Spinal cord (tissue), 10 donors: ENCODE measurements around the gene WIPF3. TPM values are rescaled to one million over a fixed set of nuclear protein-coding genes. Genes with fewer than 3 reads are reported as not detected.
A peak's percentile ranks its signal among the peaks of the same experiment; 100 is the strongest.

ENCODE experiments used
- DNase-seq, 6 donors: peaks; one replicate each; pipeline versions ENCODE4 v3.0.0 to v3.0.0-alpha.2; 2013 to 2015; ENCODE audit warnings: low spot score in 6 of 6, low read depth in 4 of 6
- H3K27ac ChIP-seq: one replicate; pipeline ENCODE4 v1.5.1; 2013; ENCODE audit warnings: low read depth, low read length, control low read depth
- H3K27me3 ChIP-seq: one replicate; pipeline ENCODE4 v1.6.1; 2013; ENCODE audit warnings: low read length; ENCODE audit not compliant: control insufficient read depth, insufficient read depth
- H3K36me3 ChIP-seq: one replicate; pipeline ENCODE4 v1.6.1; 2013; ENCODE audit warnings: low read length; ENCODE audit not compliant: control insufficient read depth, insufficient read depth
- H3K4me1 ChIP-seq: one replicate; pipeline ENCODE4 v1.6.1; 2013; ENCODE audit warnings: low read length; ENCODE audit not compliant: control insufficient read depth, insufficient read depth
- H3K4me3 ChIP-seq: one replicate; pipeline ENCODE4 v1.5.1; 2013; ENCODE audit warnings: low read depth, low read length, control low read depth
- H3K9me3 ChIP-seq: one replicate; pipeline ENCODE4 v1.6.1; 2013; ENCODE audit warnings: low read length; ENCODE audit not compliant: control insufficient read depth, insufficient read depth
- WGBS: methylation state at CpG from one replicate; pipeline ENCODE4 v1.1.5; 2013; ENCODE audit warnings: missing lambda C conversion rate; ENCODE audit not compliant: insufficient coverage; 5-methylcytosine and 5-hydroxymethylcytosine counted together
- polyA plus RNA-seq, 2 donors: library from polyadenylated mRNA; unstranded; fragments of 120-200 nt; gene quantifications; one replicate each; pipeline ENCODE4 v1.2.1, GENCODE V29; 2013; ENCODE audit not compliant: insufficient read length in 2 of 2
- total RNA-seq, 2 donors: library from RNA; depleted of rRNA in 1 of 2; stranded (reverse); fragments of 120-200 nt in 1 of 2; fragments of >200 nt in 1 of 2; gene quantifications; one replicate each; pipeline versions ENCODE4 v1.2.3 to v1.2.4, GENCODE V29; 2013 to 2014
- donor health status: healthy.

WIPF3 gene
- total and polyA plus RNA-seq, 4 donors, result 4.5 to 17.8 (median 11.1) TPM

DNA sequence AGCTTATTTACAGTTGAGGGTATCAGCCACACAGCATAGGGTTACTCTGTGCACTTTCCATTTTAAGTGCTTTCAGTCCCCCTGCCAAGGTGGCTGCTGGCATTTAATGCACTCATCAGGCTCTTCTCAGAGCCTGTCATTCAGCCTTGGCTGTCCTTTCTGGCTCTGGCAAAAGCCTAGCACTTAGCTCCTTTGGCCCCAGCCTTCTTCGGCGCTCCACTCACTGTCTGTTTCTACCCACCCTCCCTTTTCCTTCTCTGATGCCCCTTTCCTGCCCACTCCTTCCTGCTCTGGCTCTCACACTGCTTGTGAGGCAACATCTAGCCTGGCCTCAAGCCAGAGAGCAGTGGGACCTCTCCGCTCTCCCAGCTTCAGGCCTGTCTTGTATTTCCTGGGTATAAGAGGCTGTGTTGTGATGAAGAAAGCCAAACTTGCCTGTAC is 60.2 kb downstream of the WIPF3 start:
- Histone ChIP-seq H3K4me1 (peaks cover 15% of the 10 kb centered on the region), H3K27ac (peak overlapping the region; percentile 49), H3K36me3 (no peaks in the 10 kb centered on the region), H3K4me3 (no peak overlapping the region), H3K9me3 (no peaks in the 10 kb centered on the region), H3K27me3 (no peaks in the 10 kb centered on the region)
- DNase-seq, result peak in 4 of 6 donors; percentile 40 to 86 (median 62)
- 42% methylated on average over 2 of the region's 3 CpGs for WGBS

DNA sequence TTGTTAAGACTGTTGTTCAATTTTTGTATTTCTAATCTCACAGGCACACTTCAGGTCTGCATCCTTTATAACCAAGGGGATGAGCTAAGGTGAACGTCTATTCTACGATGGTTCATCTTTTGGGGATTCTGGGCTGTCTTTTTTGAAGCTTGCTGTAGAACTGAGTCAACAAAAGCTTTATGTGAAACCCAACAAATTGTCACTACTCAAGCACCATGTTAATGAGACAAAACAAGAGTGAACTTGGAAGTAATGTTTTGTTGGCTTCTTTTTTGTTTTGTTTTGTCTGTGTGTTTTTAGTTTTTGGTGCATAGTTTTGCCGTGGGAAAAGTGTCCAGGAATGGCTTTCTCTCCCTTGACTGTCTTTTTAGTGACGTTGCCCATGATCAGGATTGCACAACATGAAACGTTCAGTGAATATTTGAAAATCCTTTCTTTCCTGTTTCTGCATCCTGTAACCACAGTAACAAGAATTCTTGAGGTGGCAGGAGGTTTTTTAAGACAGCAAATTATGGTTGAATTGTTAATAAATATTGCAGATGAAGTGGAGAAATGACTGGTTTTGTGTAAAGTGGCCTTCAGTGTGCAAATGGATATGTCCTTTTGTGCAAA is 65.6 kb downstream of the WIPF3 start:
- no peak for DNase-seq
- H3K36me3 ChIP-seq, result peaks cover 3% of the 10 kb centered on the region
- no peaks in the 10 kb centered on the region for H3K9me3 ChIP-seq
- H3K27me3 ChIP-seq, result no peaks in the 10 kb centered on the region
- no CpG with 5 or more reads among the region's 5 CpGs for WGBS
- no peak overlapping the region for H3K4me3 ChIP-seq
- H3K27ac ChIP-seq, result no peak overlapping the region
- no peaks in the 10 kb centered on the region for H3K4me1 ChIP-seq

DNA sequence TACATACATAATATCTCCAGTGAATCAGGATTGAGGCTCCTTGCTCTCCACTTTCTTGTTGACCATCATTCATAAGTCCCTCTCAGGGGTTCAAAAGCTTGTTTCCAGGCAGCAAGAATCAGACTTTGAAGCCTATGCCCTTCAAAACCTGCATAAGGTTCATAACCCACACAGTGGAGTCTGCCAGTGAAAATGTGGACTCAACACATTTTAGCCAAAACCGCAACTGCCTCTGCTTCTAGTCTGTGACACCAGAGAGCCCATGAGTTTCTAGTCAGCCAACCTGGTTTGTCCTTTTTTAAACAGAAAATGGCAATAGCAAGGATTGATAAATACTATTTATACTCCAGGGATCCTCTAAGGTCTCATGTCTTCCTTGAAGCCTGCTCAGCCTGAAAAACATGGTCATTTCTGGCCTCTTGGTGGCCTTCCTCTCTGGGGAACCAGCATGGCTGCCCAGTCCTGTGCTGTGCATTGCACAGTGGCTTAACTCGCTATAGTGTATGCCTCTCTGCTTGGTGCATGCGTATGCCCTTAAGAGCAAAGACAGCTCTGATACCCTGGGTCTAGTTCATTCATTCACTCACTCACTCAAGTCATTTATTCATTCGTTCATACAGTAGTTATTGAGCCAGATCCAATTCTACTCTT is 67.5 kb downstream of the WIPF3 start:
- 100% methylated on average over 3 of the region's 4 CpGs for WGBS
- Histone ChIP-seq H3K27ac (no peak overlapping the region), H3K27me3 (no peaks in the 10 kb centered on the region), H3K4me1 (no peaks in the 10 kb centered on the region), H3K9me3 (no peaks in the 10 kb centered on the region), H3K4me3 (no peak overlapping the region), H3K36me3 (peaks cover 3% of the 10 kb centered on the region)
- no peak for DNase-seq

DNA sequence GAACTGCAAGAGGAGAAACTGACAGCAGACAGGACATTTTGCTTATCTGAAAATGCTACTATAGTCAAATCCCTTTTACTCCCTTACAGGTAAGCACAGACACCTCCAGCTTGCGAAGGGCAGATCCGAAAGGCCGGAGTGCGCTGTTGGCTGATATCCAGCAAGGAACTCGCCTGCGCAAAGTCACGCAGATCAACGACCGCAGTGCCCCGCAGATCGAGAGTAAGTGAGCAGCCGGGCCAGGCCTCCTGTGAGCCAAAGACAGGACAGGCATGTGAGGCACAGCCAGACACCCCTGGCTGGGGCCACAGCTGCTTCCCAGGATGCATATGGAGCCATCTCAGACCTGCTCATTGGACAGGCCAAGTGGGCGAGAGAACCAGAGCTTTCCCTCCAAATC is 69.4 kb downstream of the WIPF3 start:
- WGBS, result 94% methylated on average over 13 of the region's 13 CpGs
- no peaks in the 10 kb centered on the region for H3K4me1 ChIP-seq
- no peaks in the 10 kb centered on the region for H3K27me3 ChIP-seq
- peaks cover 3% of the 10 kb centered on the region for H3K36me3 ChIP-seq
- no peak for DNase-seq
- H3K4me3 ChIP-seq, result no peak overlapping the region
- no peak overlapping the region for H3K27ac ChIP-seq
- no peaks in the 10 kb centered on the region for H3K9me3 ChIP-seq

- peak in 3 of 6 donors; percentile 19 to 85 (median 41) for DNase-seq
- WGBS, result 0% methylated on average over 2 of the region's 3 CpGs
- Histone ChIP-seq H3K4me1 (no peaks in the 10 kb centered on the region), H3K4me3 (no peak overlapping the region), H3K27me3 (no peaks in the 10 kb centered on the region), H3K27ac (no peak overlapping the region), H3K9me3 (no peaks in the 10 kb centered on the region), H3K36me3 (peaks cover 3% of the 10 kb centered on the region)
These were observed 70.9 kb downstream of the WIPF3 start for GRCh38 chr7:29877196-29877595.

DNA sequence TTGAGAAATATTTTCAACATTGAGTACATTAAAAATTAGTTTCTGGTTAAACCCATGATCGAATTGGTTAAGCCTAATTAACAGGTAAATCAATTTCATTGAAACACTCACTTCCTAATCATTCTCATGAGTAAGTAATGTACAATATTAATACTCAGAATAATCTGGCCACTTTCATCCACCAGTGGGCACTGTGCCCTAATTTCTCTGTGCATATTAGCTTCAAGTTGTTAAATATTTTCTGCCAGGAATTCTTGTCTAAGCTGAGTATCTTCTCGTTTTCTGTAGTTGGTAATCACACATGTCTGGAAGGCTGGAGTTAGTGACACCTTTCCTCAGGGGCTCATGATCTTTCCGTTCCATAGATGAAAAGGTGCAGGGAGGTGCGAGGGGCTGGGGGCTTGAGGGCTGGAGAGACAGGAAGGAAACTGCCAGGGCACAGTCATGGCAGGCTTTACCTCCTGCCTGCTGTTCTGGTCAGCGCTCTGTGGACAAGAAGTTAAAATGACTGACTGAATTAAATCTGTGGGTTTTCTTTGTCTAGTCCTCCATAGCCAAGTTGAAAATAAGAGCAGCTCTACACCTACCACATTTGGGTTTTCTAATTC is 71.9 kb downstream of the WIPF3 start:
- Histone ChIP-seq H3K9me3 (no peaks in the 10 kb centered on the region), H3K36me3 (peaks cover 3% of the 10 kb centered on the region), H3K27ac (no peak overlapping the region), H3K27me3 (no peaks in the 10 kb centered on the region), H3K4me1 (no peaks in the 10 kb centered on the region), H3K4me3 (no peak overlapping the region)
- peak in 3 of 6 donors; percentile 42 to 88 (median 61) for DNase-seq
- WGBS, result 79% methylated on average over 2 of the region's 5 CpGs

DNA sequence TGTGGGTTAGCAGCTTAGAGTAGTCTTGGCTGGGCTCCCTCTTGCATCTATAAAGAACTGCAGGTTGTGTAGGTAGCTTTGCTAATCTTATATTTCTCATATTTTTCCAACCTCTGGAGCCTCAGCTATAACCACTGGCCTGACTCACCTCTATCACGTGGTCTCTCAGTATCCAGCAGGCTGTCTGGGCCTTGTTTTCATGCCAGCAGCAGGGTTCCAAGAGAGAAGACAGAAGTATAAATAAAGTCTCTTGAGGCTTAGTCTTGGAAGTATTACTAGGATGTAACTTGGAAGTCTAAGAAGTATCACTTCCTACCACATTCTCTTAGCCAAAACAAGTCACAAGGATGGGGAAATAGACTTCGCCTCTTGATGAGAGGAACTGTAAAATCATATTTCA is 73.3 kb downstream of the WIPF3 start:
- no peaks in the 10 kb centered on the region for H3K9me3 ChIP-seq
- H3K36me3 ChIP-seq, result peaks cover 3% of the 10 kb centered on the region
- peaks cover 3% of the 10 kb centered on the region for H3K27me3 ChIP-seq
- no peak for DNase-seq
- WGBS, result no CpG with 5 or more reads among the region's 2 CpGs
- H3K4me3 ChIP-seq, result no peak overlapping the region
- no peak overlapping the region for H3K27ac ChIP-seq
- H3K4me1 ChIP-seq, result peaks cover 9% of the 10 kb centered on the region

DNA sequence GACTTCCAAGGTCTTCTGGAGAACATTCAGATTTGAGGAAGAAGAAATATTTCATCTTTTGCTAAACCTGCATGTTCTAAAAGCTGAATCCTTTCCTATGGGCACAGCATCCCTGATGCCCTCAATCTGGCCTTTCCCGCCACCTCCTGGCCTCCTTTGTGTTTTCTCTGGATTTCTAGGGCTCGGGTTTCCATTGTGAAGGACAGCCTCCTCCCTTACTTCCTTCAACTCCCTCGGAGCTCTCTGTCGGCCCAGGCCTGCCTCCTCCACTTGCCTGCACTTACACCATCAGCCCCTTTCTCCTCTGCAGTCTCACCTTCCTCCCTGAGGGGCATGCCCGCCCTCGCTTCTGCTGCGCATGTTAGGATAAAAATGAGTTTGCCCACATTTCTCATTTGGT is 75.4 kb downstream of the WIPF3 start:
- H3K36me3 ChIP-seq, result no peaks in the 10 kb centered on the region
- H3K27me3 ChIP-seq, result peaks cover 3% of the 10 kb centered on the region
- H3K27ac ChIP-seq, result no peak overlapping the region
- no peaks in the 10 kb centered on the region for H3K9me3 ChIP-seq
- WGBS, result 54% methylated on average over 4 of the region's 7 CpGs
- no peak overlapping the region for H3K4me3 ChIP-seq
- no peak for DNase-seq
- peaks cover 9% of the 10 kb centered on the region for H3K4me1 ChIP-seq

- Histone ChIP-seq H3K27me3 (peaks cover 3% of the 10 kb centered on the region), H3K4me1 (peaks cover 9% of the 10 kb centered on the region), H3K4me3 (no peak overlapping the region), H3K27ac (no peak overlapping the region), H3K36me3 (no peaks in the 10 kb centered on the region), H3K9me3 (no peaks in the 10 kb centered on the region)
- no peak for DNase-seq
- 100% methylated on average over 1 of the region's 1 CpG for WGBS
These were observed 76.2 kb downstream of the WIPF3 start for GRCh38 chr7:29882481-29882880.
